GM23338 (cell line): ENCODE measurements around the gene INPP5A.

ENCODE experiments used
- CTCF ChIP-seq, 2 experiments: fragments of 200-600 bp in 1 of 2; sonication (generic) in 1 of 2; conservative IDR thresholded peaks; 2 replicates each; pipeline versions ENCODE4 v1.5.1 to v1.6.1; 2016 to 2017; ENCODE audit warnings: antibody characterized with exemption in 2 of 2, low read depth in 2 of 2, mild to moderate bottlenecking in 2 of 2, moderate library complexity in 1 of 2
- REST ChIP-seq: IDR thresholded peaks from one replicate; pipeline ENCODE4 v1.6.1; 2018; ENCODE audit warnings: antibody characterized with exemption; ENCODE audit not compliant: unreplicated experiment

GRCh38 chr10:132542086-132542775 is 4.6 kb downstream of the INPP5A start:
- TF ChIP-seq CTCF (conservative IDR thresholded peaks at IDR 0.05; ENCODE audit: low read depth in 2 of 2) (no peak), REST (no peak)
